ENCODE measurements around the gene TIMM44. TPM values are rescaled to one million over a fixed set of nuclear protein-coding genes. Genes with fewer than 3 reads are reported as not detected.
"Not testable (repeated sequence)": the region's sequence is repeated elsewhere in the genome, so short reads cannot be mapped to it uniquely, and the experiment has no call there.

The TIMM44 gene
- total RNA-seq, 1 experiment from 2014 or later: 153 TPM

DNA sequence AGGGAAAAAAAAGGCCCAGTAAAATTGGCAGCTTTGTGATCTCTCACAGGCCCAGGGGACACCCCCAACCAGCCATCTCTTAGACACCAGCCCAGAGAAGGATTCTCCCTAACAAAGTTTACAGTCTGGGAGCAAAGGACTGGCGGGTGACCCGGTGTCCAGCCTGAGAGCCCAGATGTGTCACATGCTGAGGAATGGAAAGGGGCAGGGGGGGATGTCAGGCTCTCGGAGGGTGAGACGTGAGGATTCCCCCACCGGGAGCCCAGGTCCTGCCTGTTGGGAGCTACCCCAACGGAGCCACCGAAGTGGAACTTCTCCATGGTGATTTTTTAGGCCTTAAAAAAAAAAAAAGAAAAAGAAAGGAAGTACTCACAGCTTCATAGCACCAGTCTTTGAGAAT lies 12.7 kb downstream of the TIMM44 start:
- intact Hi-C loops (cut with micrococcal nuclease; ENCODE audit: unreplicated experiment): no loop called here
- Histone ChIP-seq H3K4me3 (ENCODE audit: low read depth, low read length, poor library complexity, severe bottlenecking) (no peak overlapping the region), H3K9me3 (ENCODE audit: low read depth, low read length, poor library complexity, severe bottlenecking) (no peaks in the 10 kb centered on the region), H3K27ac (ENCODE audit: low read depth, low read length, poor library complexity, severe bottlenecking) (peak overlapping the region; percentile 34), H3K36me3 (ENCODE audit: insufficient read depth, low read length, poor library complexity, severe bottlenecking) (peaks cover 57% of the 10 kb centered on the region), H3K4me1 (ENCODE audit: insufficient read depth, low read length, poor library complexity, severe bottlenecking) (peaks cover 22% of the 10 kb centered on the region), H3K27me3 (replicated peaks; ENCODE audit: insufficient read depth, low read depth, low read length, poor library complexity) (no peaks in the 10 kb centered on the region)
- TF ChIP-seq EZH2 (IDR thresholded peaks at IDR 0.05; ENCODE audit: borderline replicate concordance, low read depth, low read length, poor library complexity, severe bottlenecking): no peak
- TF ChIP-seq, protein P1, sequence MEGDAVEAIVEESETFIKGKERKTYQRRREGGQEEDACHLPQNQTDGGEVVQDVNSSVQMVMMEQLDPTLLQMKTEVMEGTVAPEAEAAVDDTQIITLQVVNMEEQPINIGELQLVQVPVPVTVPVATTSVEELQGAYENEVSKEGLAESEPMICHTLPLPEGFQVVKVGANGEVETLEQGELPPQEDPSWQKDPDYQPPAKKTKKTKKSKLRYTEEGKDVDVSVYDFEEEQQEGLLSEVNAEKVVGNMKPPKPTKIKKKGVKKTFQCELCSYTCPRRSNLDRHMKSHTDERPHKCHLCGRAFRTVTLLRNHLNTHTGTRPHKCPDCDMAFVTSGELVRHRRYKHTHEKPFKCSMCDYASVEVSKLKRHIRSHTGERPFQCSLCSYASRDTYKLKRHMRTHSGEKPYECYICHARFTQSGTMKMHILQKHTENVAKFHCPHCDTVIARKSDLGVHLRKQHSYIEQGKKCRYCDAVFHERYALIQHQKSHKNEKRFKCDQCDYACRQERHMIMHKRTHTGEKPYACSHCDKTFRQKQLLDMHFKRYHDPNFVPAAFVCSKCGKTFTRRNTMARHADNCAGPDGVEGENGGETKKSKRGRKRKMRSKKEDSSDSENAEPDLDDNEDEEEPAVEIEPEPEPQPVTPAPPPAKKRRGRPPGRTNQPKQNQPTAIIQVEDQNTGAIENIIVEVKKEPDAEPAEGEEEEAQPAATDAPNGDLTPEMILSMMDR (conservative IDR thresholded peaks at IDR 0.05; ENCODE audit: low read depth, low read length): no peak
- CTCF ChIA-PET: no interaction called here
- no TSS peak for BruUV-seq (replicated peaks)
- POLR2A ChIA-PET (ENCODE audit: low non-redundant PET): no interaction called here
- no peak for DNase-seq (ENCODE audit: low spot score)

DNA sequence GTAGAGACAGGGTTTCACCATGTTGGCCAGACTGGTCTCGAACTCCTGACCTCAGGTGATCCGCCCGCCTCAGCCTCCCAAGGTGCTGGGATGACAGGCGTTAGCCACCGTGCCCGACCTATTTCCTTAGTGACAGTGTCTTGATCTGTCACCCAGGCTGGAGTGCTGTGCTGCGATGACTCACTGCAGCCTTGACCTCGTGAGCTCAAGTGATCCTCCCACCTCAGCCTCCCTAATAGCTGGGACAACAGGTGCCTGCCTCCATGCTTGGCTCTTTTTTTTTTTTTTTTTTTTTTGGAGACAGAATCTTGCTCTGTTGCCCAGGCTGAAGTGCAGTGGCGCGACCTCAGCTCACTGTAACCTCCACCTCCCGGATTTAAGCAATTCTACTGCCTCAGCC lies 13.4 kb downstream of the TIMM44 start:
- POLR2A ChIA-PET (ENCODE audit: low non-redundant PET); H3K27me3 ChIP-seq (replicated peaks; ENCODE audit: insufficient read depth, low read depth, low read length, poor library complexity); BruUV-seq (replicated peaks); intact Hi-C loops (cut with micrococcal nuclease; ENCODE audit: unreplicated experiment); H3K9me3 ChIP-seq (ENCODE audit: low read depth, low read length, poor library complexity, severe bottlenecking); DNase-seq (ENCODE audit: low spot score); H3K4me3 ChIP-seq (ENCODE audit: low read depth, low read length, poor library complexity, severe bottlenecking); H3K27ac ChIP-seq (ENCODE audit: low read depth, low read length, poor library complexity, severe bottlenecking): not testable (repeated sequence)
- Histone ChIP-seq H3K4me1 (ENCODE audit: insufficient read depth, low read length, poor library complexity, severe bottlenecking) (peaks cover 22% of the 10 kb centered on the region), H3K36me3 (ENCODE audit: insufficient read depth, low read length, poor library complexity, severe bottlenecking) (peaks cover 50% of the 10 kb centered on the region)
- CTCF ChIA-PET: interaction anchor here (0.5 kb wide), 1 partner anchor 61 kb away, joined by 3 read pairs; no protein-coding TSS in a partner anchor

DNA sequence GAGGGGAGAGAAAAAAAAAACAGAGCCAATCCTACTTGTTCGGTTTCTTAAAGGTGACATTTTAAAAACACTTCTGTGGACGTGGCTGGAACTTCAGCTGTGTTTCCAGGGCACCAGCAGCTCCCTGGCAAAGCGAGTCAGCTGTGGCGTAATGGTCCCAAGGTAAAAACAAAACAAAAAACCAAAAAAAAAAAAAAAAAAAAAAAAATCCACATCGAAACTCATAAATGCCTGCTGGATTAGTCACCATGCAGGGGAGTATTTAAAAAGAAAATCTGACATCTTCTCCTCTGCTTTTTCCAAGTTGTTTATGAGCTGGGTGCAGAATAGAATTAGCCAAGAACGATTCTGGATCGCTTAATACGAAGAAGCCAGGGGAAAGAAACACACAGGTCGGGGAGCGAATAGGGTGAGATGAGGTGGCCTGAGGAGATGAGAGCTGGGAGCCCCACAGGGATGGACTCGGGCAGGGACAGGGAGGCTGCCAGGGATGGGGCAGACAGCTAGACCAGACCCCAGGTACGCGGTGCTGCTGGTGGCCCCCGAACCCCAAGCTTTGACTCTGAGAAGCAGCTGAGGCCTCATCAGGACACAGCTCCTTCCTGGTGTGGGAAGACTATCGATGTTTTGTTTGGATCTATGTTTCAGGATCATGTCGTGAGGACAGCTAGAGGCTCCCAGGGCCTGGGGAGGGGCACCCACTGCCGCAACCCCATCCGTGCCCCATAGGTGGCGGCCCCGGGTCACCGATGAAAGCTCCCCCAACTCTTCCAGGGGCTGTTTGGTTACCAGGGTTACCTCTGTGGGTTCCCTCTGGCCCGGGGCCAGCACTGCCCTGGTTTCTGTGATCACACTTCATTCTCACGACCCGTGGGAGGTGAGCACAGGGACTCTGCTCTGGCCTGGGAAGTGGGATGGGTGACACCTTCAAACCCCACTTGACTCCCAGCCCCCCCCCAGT lies 14.4 kb downstream of the TIMM44 start:
- H3K9me3 ChIP-seq (ENCODE audit: low read depth, low read length, poor library complexity, severe bottlenecking): no peaks in the 10 kb centered on the region
- peak; percentile 79 for DNase-seq (ENCODE audit: low spot score)
- CTCF ChIA-PET: interaction anchor here (0.5 to 1.6 kb wide), 4 partner anchors 8 to 361 kb away, joined by 3 to 9 read pairs (median 6); partner anchors contain the start of gene TIMM44
- intact Hi-C loops (cut with micrococcal nuclease; ENCODE audit: unreplicated experiment): no loop called here
- no peak for TF ChIP-seq EZH2 (IDR thresholded peaks at IDR 0.05; ENCODE audit: borderline replicate concordance, low read depth, low read length, poor library complexity, severe bottlenecking)
- TF ChIP-seq, protein P1 (conservative IDR thresholded peaks at IDR 0.05; ENCODE audit: low read depth, low read length): peak; percentile 53
- no TSS peak for BruUV-seq (replicated peaks)
- H3K4me1 ChIP-seq (ENCODE audit: insufficient read depth, low read length, poor library complexity, severe bottlenecking): peaks cover 33% of the 10 kb centered on the region
- H3K27me3 ChIP-seq (replicated peaks; ENCODE audit: insufficient read depth, low read depth, low read length, poor library complexity): no peaks in the 10 kb centered on the region
- peak overlapping the region; percentile 51 for H3K27ac ChIP-seq (ENCODE audit: low read depth, low read length, poor library complexity, severe bottlenecking)
- H3K4me3 ChIP-seq (ENCODE audit: low read depth, low read length, poor library complexity, severe bottlenecking): no peak overlapping the region
- POLR2A ChIA-PET (ENCODE audit: low non-redundant PET): interaction anchor here (0.5 to 1.1 kb wide), 3 partner anchors 15 to 79 kb away, joined by 3 to 5 read pairs (median 3); no protein-coding TSS in a partner anchor
- H3K36me3 ChIP-seq (ENCODE audit: insufficient read depth, low read length, poor library complexity, severe bottlenecking): peaks cover 40% of the 10 kb centered on the region

Measured in A673 (cell line).